HepG2 (cell line): Measurements from ENCODE around the gene VIT. TPM values are rescaled to one million over a fixed set of nuclear protein-coding genes. Genes with fewer than 3 reads are reported as not detected.

ENCODE experiments used
- CREB3 ChIP-seq: sonication (generic); formaldehyde crosslinking; IDR thresholded peaks from 2 replicates; pipeline ENCODE4 v1.5.0; 2020; ENCODE audit warnings: missing genetic modification reagents
- E2F2 ChIP-seq: sonication (generic); formaldehyde crosslinking; IDR thresholded peaks from 2 replicates; pipeline ENCODE4 v1.4.0; 2020; ENCODE audit warnings: missing genetic modification reagents, borderline replicate concordance
- FUBP1 ChIP-seq: sonication (generic); formaldehyde crosslinking; IDR thresholded peaks from 2 replicates; pipeline ENCODE4 v1.5.1; 2020; ENCODE audit warnings: missing genetic modification reagents, mild to moderate bottlenecking, borderline replicate concordance
- GFI1 ChIP-seq: sonication (generic); formaldehyde crosslinking; IDR thresholded peaks from 2 replicates; pipeline ENCODE4 v1.5.0; 2020; ENCODE audit warnings: missing genetic modification reagents, mild to moderate bottlenecking, borderline replicate concordance
- HNF1B ChIP-seq: sonication (generic); formaldehyde crosslinking; IDR thresholded peaks from 2 replicates; pipeline ENCODE4 v1.5.1; 2020; ENCODE audit warnings: mild to moderate bottlenecking, moderate library complexity, missing genetic modification reagents
- IKZF1 ChIP-seq: fragments of 450-650 bp; IDR thresholded peaks from 2 replicates; pipeline ENCODE4 v1.7.1; 2016
- JDP2 ChIP-seq: sonication (generic); formaldehyde crosslinking; IDR thresholded peaks from 2 replicates; pipeline ENCODE4 v1.8.1; 2022; ENCODE audit warnings: missing genetic modification reagents, borderline replicate concordance
- NFKBIZ ChIP-seq: IDR thresholded peaks from 2 replicates; pipeline ENCODE4 v1.6.1; 2018; ENCODE audit warnings: missing genetic modification reagents, missing compliant biosample characterization
- RFX3 ChIP-seq: IDR thresholded peaks from 2 replicates; pipeline ENCODE4 v1.6.1; 2016; ENCODE audit warnings: missing biosample characterization, missing genetic modification reagents
- WIZ ChIP-seq: sonication (generic); formaldehyde crosslinking; IDR thresholded peaks from 2 replicates; pipeline ENCODE4 v1.5.1; 2020; ENCODE audit warnings: mild to moderate bottlenecking, missing genetic modification reagents
- ZKSCAN5 ChIP-seq: sonication (generic); formaldehyde crosslinking; IDR thresholded peaks from 2 replicates; pipeline ENCODE4 v1.5.1; 2020; ENCODE audit warnings: mild to moderate bottlenecking, missing genetic modification reagents
- ZNF281 ChIP-seq: sonication (generic); formaldehyde crosslinking; IDR thresholded peaks from 2 replicates; pipeline ENCODE4 v1.4.0; 2020; ENCODE audit warnings: missing genetic modification reagents, borderline replicate concordance
- ZNF574 ChIP-seq: sonication (generic); formaldehyde crosslinking; IDR thresholded peaks from 2 replicates; pipeline ENCODE4 v1.4.0; 2020; ENCODE audit warnings: missing genetic modification reagents
- ZNF605 ChIP-seq: sonication (generic); formaldehyde crosslinking; IDR thresholded peaks from 2 replicates; pipeline ENCODE4 v1.8.0; 2022; ENCODE audit warnings: mild to moderate bottlenecking, missing genetic modification reagents
- ZNF614 ChIP-seq: IDR thresholded peaks from 2 replicates; pipeline ENCODE4 v1.6.1; 2018; ENCODE audit warnings: missing biosample characterization, missing genetic modification reagents, inconsistent platforms, borderline replicate concordance
- ZNF704 ChIP-seq: sonication (generic); formaldehyde crosslinking; IDR thresholded peaks from 2 replicates; pipeline ENCODE4 v1.8.1; 2023; ENCODE audit warnings: mild to moderate bottlenecking, inconsistent platforms, moderate library complexity, missing genetic modification reagents, borderline replicate concordance
- ZNF761 ChIP-seq: sonication (generic); formaldehyde crosslinking; conservative IDR thresholded peaks from 2 replicates; pipeline ENCODE4 v1.4.0; 2020; ENCODE audit warnings: mild to moderate bottlenecking, missing genetic modification reagents
- polyA plus RNA-seq, 8 experiments: library from polyadenylated mRNA; depleted of rRNA in 3 of 8; stranded (reverse) in 7 of 8; unstranded in 1 of 8; fragments of >200 nt; fragmentation: Illumina TruSeq in 4 of 8; extraction: Trizol in 4 of 8; gene quantifications; 2 replicates each; pipeline versions ENCODE4 v1.2.1 to v1.2.3, GENCODE V29; 2011 to 2016; ENCODE audit warnings: low read depth in 4 of 8, missing spikeins in 1 of 8, mixed read lengths in 1 of 8; ENCODE audit not compliant: insufficient read depth in 1 of 8
- total RNA-seq, 5 experiments: library from RNA; depleted of rRNA; stranded (reverse); fragments of >200 nt; fragmentation: Illumina TruSeq; extraction: Trizol; gene quantifications; 2 replicates each; pipeline ENCODE4 v1.2.3, GENCODE V29; 2016; ENCODE audit warnings: low read depth in 1 of 5

Gene VIT
- total and polyA plus RNA-seq, 2 of the 13 experiments (the other 11 are each of a cell fraction or from before 2014, with no cell fraction given), result not detected

GRCh38 chr2:36658277-36658748 is 38.2 kb upstream of the VIT start (continued):
- TF ChIP-seq ZNF281 (no peak), WIZ (CRISPR knock-in tag) (no peak), FUBP1 (CRISPR knock-in tag) (no peak), GFI1 (CRISPR knock-in tag) (no peak), RFX3 (CRISPR knock-in tag) (no peak), ZNF614 (CRISPR knock-in tag) (no peak), ZNF761 (CRISPR knock-in tag) (no peak), CREB3 (CRISPR knock-in tag) (no peak), ZNF704 (CRISPR knock-in tag) (no peak), E2F2 (CRISPR knock-in tag) (no peak), HNF1B (CRISPR knock-in tag) (no peak), ZKSCAN5 (CRISPR knock-in tag) (no peak), JDP2 (no peak), NFKBIZ (CRISPR knock-in tag) (no peak), IKZF1 (no peak), ZNF605 (CRISPR knock-in tag) (no peak), ZNF574 (CRISPR knock-in tag) (no peak)
